ENCODE data around the gene C1orf115.

The C1orf115 gene

GRCh38 chr1:220694866-220695382, 4.8 kb downstream of the C1orf115 start:
- Histone ChIP-seq H3K9me3 (ENCODE audit: insufficient read depth, low read depth, low read length) (no peaks in the 10 kb centered on the region), H3K9ac (ENCODE audit: low read depth, low read length) (no peak overlapping the region), H3K4me1 (ENCODE audit: insufficient read depth, low read length) (no peaks in the 10 kb centered on the region), H3K36me3 (ENCODE audit: insufficient read depth, low read length) (no peaks in the 10 kb centered on the region), H3K27ac (ENCODE audit: low read depth, low read length) (no peak overlapping the region), H3K27me3 (ENCODE audit: insufficient read depth, low read length) (peaks cover 27% of the 10 kb centered on the region), H3K4me3 (ENCODE audit: low read length) (no peak overlapping the region)
- WGBS: 94% methylated on average over 8 of the region's 8 CpGs

DNA sequence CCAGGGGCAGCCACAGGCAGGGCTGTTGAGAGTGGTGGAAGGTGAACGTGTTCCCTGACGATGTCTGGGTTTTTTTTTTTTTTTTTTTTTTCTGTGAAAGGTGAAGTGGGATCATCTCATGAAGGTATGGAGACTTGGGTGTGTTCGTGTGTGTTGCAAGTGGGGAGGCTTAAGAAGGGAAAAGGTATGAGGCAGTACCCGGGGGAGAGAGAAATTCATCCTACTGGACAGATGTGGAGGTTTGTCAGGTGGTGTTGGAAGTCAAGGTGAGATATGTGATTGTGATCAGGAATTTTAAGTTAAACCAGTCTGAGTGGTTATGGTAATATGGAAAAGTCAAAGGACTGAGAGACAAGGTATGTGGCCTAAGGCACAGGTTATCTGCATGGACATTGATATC, 5.3 kb downstream of the C1orf115 start:
- H3K36me3 ChIP-seq (ENCODE audit: insufficient read depth, low read length): no peaks in the 10 kb centered on the region
- 91% methylated on average over 4 of the region's 4 CpGs for WGBS
- no peak overlapping the region for H3K27ac ChIP-seq (ENCODE audit: low read depth, low read length)
- H3K9me3 ChIP-seq (ENCODE audit: insufficient read depth, low read depth, low read length): no peaks in the 10 kb centered on the region
- H3K27me3 ChIP-seq (ENCODE audit: insufficient read depth, low read length): peaks cover 24% of the 10 kb centered on the region
- H3K4me3 ChIP-seq (ENCODE audit: low read length): no peak overlapping the region
- no peaks in the 10 kb centered on the region for H3K4me1 ChIP-seq (ENCODE audit: insufficient read depth, low read length)
- no peak overlapping the region for H3K9ac ChIP-seq (ENCODE audit: low read depth, low read length)

GRCh38 chr1:220696226-220696862, 6.2 kb downstream of the C1orf115 start:
- peaks cover 15% of the 10 kb centered on the region for H3K27me3 ChIP-seq (ENCODE audit: insufficient read depth, low read length)
- no peak overlapping the region for H3K9ac ChIP-seq (ENCODE audit: low read depth, low read length)
- 94% methylated on average over 16 of the region's 16 CpGs for WGBS
- peaks cover 5% of the 10 kb centered on the region for H3K4me1 ChIP-seq (ENCODE audit: insufficient read depth, low read length)
- H3K9me3 ChIP-seq (ENCODE audit: insufficient read depth, low read depth, low read length): no peaks in the 10 kb centered on the region
- H3K4me3 ChIP-seq (ENCODE audit: low read length): no peak overlapping the region
- no peaks in the 10 kb centered on the region for H3K36me3 ChIP-seq (ENCODE audit: insufficient read depth, low read length)
- no peak overlapping the region for H3K27ac ChIP-seq (ENCODE audit: low read depth, low read length)

GRCh38 chr1:220696863-220697231, 6.7 kb downstream of the C1orf115 start:
- no peak overlapping the region for H3K9ac ChIP-seq (ENCODE audit: low read depth, low read length)
- no peak overlapping the region for H3K4me3 ChIP-seq (ENCODE audit: low read length)
- peaks cover 10% of the 10 kb centered on the region for H3K27me3 ChIP-seq (ENCODE audit: insufficient read depth, low read length)
- WGBS: 90% methylated on average over 9 of the region's 9 CpGs
- no peaks in the 10 kb centered on the region for H3K36me3 ChIP-seq (ENCODE audit: insufficient read depth, low read length)
- H3K4me1 ChIP-seq (ENCODE audit: insufficient read depth, low read length): peaks cover 5% of the 10 kb centered on the region
- H3K9me3 ChIP-seq (ENCODE audit: insufficient read depth, low read depth, low read length): no peaks in the 10 kb centered on the region
- no peak overlapping the region for H3K27ac ChIP-seq (ENCODE audit: low read depth, low read length)

DNA sequence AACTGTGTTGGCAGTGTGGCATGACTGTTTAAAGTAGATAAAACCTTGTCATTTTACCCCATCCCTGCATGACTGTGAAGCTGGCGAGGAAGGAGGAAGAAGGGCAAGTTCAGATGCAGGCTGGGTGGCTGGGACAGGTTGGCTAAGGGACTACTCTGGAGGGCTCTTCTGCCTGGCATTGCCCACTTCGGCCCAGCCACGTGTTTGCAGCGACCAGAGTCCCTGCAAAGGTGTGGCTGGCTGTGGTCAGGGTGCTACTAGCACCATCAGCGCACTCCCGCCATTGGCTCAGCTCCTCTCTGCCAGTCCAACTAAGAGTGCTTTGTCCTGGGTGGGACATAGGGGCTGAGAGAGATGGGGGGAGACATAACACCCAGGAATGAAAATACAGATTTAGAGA, 7.2 kb downstream of the C1orf115 start:
- Histone ChIP-seq H3K4me3 (ENCODE audit: low read length) (no peak overlapping the region), H3K9me3 (ENCODE audit: insufficient read depth, low read depth, low read length) (no peaks in the 10 kb centered on the region), H3K27me3 (ENCODE audit: insufficient read depth, low read length) (peaks cover 5% of the 10 kb centered on the region), H3K36me3 (ENCODE audit: insufficient read depth, low read length) (no peaks in the 10 kb centered on the region), H3K9ac (ENCODE audit: low read depth, low read length) (no peak overlapping the region), H3K27ac (ENCODE audit: low read depth, low read length) (no peak overlapping the region), H3K4me1 (ENCODE audit: insufficient read depth, low read length) (peaks cover 5% of the 10 kb centered on the region)
- WGBS: 95% methylated on average over 6 of the region's 6 CpGs

DNA sequence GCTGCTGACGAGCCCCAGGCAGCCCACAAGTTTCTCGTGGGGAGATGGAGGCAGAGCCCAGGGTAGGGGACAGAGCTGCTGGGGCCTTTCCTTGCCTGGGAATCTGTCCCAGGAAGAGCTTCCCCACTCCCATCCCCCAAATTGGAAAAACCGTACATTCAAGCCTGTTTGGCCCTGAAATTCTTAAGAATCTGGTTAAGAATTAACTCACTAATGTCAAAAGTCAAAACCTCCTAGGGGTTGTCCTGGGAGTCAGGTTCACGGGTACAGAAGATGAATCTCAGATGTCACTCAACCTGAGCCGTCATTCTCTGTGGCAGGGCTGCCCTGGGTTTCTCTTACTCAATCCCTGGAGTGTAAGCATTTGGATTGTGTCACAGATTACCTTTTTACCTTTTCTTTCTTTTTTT, 8.4 kb downstream of the C1orf115 start:
- H3K27ac ChIP-seq (ENCODE audit: low read depth, low read length): no peak overlapping the region
- H3K9me3 ChIP-seq (ENCODE audit: insufficient read depth, low read depth, low read length): no peaks in the 10 kb centered on the region
- H3K4me1 ChIP-seq (ENCODE audit: insufficient read depth, low read length): peaks cover 9% of the 10 kb centered on the region
- WGBS: 91% methylated on average over 5 of the region's 5 CpGs
- no peak overlapping the region for H3K4me3 ChIP-seq (ENCODE audit: low read length)
- no peak overlapping the region for H3K9ac ChIP-seq (ENCODE audit: low read depth, low read length)
- no peaks in the 10 kb centered on the region for H3K36me3 ChIP-seq (ENCODE audit: insufficient read depth, low read length)
- H3K27me3 ChIP-seq (ENCODE audit: insufficient read depth, low read length): no peaks in the 10 kb centered on the region

DNA sequence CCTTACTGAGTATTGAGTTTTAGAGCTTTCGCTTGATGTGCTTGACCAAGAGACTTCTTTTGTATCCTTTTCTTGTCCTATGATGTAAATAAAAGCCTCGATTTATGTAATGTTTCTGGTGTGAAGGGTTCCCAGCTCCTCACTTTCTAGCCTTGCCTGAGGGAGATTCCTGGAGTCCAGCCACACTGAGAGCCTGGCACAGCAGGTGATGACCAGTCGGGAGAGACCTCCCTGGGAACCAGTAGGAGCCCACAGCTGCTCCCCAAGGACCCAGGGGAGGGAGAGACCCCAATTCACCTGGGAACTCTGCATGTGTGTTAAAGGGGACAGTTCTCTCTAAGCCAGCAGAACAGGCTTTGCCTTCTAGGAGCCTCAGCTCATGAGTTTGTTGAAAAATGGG, 8.9 kb downstream of the C1orf115 start:
- H3K27me3 ChIP-seq (ENCODE audit: insufficient read depth, low read length): no peaks in the 10 kb centered on the region
- H3K9me3 ChIP-seq (ENCODE audit: insufficient read depth, low read depth, low read length): no peaks in the 10 kb centered on the region
- H3K9ac ChIP-seq (ENCODE audit: low read depth, low read length): no peak overlapping the region
- peaks cover 9% of the 10 kb centered on the region for H3K4me1 ChIP-seq (ENCODE audit: insufficient read depth, low read length)
- H3K27ac ChIP-seq (ENCODE audit: low read depth, low read length): no peak overlapping the region
- 90% methylated on average over 3 of the region's 3 CpGs for WGBS
- no peaks in the 10 kb centered on the region for H3K36me3 ChIP-seq (ENCODE audit: insufficient read depth, low read length)
- no peak overlapping the region for H3K4me3 ChIP-seq (ENCODE audit: low read length)

- H3K9ac ChIP-seq (ENCODE audit: low read depth, low read length): no peak overlapping the region
- WGBS: 53% methylated on average over 2 of the region's 2 CpGs
- H3K27ac ChIP-seq (ENCODE audit: low read depth, low read length): no peak overlapping the region
- no peaks in the 10 kb centered on the region for H3K9me3 ChIP-seq (ENCODE audit: insufficient read depth, low read depth, low read length)
- H3K4me1 ChIP-seq (ENCODE audit: insufficient read depth, low read length): peaks cover 9% of the 10 kb centered on the region
- H3K36me3 ChIP-seq (ENCODE audit: insufficient read depth, low read length): no peaks in the 10 kb centered on the region
- H3K27me3 ChIP-seq (ENCODE audit: insufficient read depth, low read length): no peaks in the 10 kb centered on the region
- no peak overlapping the region for H3K4me3 ChIP-seq (ENCODE audit: low read length)
These were observed 10.5 kb downstream of the C1orf115 start for GRCh38 chr1:220700556-220701179.

GRCh38 chr1:220701974-220702373, 11.8 kb downstream of the C1orf115 start:
- Histone ChIP-seq H3K9me3 (ENCODE audit: insufficient read depth, low read depth, low read length) (no peaks in the 10 kb centered on the region), H3K4me3 (ENCODE audit: low read length) (no peak overlapping the region), H3K27me3 (ENCODE audit: insufficient read depth, low read length) (no peaks in the 10 kb centered on the region), H3K4me1 (ENCODE audit: insufficient read depth, low read length) (peaks cover 9% of the 10 kb centered on the region), H3K9ac (ENCODE audit: low read depth, low read length) (no peak overlapping the region), H3K27ac (ENCODE audit: low read depth, low read length) (no peak overlapping the region), H3K36me3 (ENCODE audit: insufficient read depth, low read length) (no peaks in the 10 kb centered on the region)
- whole genome bisulfite sequencing: 95% methylated on average over 6 of the region's 6 CpGs

- no peaks in the 10 kb centered on the region for H3K27me3 ChIP-seq (ENCODE audit: insufficient read depth, low read length)
- no peak overlapping the region for H3K9ac ChIP-seq (ENCODE audit: low read depth, low read length)
- H3K27ac ChIP-seq (ENCODE audit: low read depth, low read length): no peak overlapping the region
- H3K36me3 ChIP-seq (ENCODE audit: insufficient read depth, low read length): no peaks in the 10 kb centered on the region
- peaks cover 9% of the 10 kb centered on the region for H3K4me1 ChIP-seq (ENCODE audit: insufficient read depth, low read length)
- no peak overlapping the region for H3K4me3 ChIP-seq (ENCODE audit: low read length)
- WGBS: 68% methylated on average over 5 of the region's 5 CpGs
- H3K9me3 ChIP-seq (ENCODE audit: insufficient read depth, low read depth, low read length): no peaks in the 10 kb centered on the region
These were observed 12.6 kb downstream of the C1orf115 start for GRCh38 chr1:220702733-220703270.

GRCh38 chr1:220703305-220703704, 13.1 kb downstream of the C1orf115 start:
- Histone ChIP-seq H3K9ac (ENCODE audit: low read depth, low read length) (no peak overlapping the region), H3K4me1 (ENCODE audit: insufficient read depth, low read length) (peaks cover 9% of the 10 kb centered on the region), H3K27me3 (ENCODE audit: insufficient read depth, low read length) (no peaks in the 10 kb centered on the region), H3K4me3 (ENCODE audit: low read length) (no peak overlapping the region), H3K27ac (ENCODE audit: low read depth, low read length) (no peak overlapping the region), H3K36me3 (ENCODE audit: insufficient read depth, low read length) (no peaks in the 10 kb centered on the region), H3K9me3 (ENCODE audit: insufficient read depth, low read depth, low read length) (no peaks in the 10 kb centered on the region)
- 88% methylated on average over 4 of the region's 4 CpGs for WGBS
